Activated CD4-positive, alpha-beta memory T cell treated with anti-CD3 and anti-CD28 coated beads for 36 hours (primary cell): ENCODE measurements around the gene DOC2A. TPM values are rescaled to one million over a fixed set of nuclear protein-coding genes. Genes with fewer than 3 reads are reported as not detected.
"Not testable (repeated sequence)": the region's sequence is repeated elsewhere in the genome, so short reads cannot be mapped to it uniquely, and the experiment has no call there.

Experiments
- CTCF ChIA-PET: fragments of 350-600 bp; sonication (Branson Sonifier 250); formaldehyde crosslinking; loops from one replicate; lab custom pipeline; 2021; ENCODE audit warnings: antibody characterized with exemption, inconsistent platforms; lab: Charles Lee
- POLR2A ChIA-PET: fragments of 350-600 bp; sonication (Branson Sonifier 250); formaldehyde crosslinking; loops from one replicate; lab custom pipeline; 2021; ENCODE audit warnings: antibody characterized with exemption; lab: Charles Lee
- DNase-seq: peaks from one replicate; pipeline ENCODE4 v3.0.0-alpha.2; 2020
- H3K27ac Mint-ChIP-seq: one replicate; pipeline ENCODE4 v1.8.0; 2021; ENCODE audit warnings: mixed read lengths
- H3K27me3 Mint-ChIP-seq: one replicate; pipeline ENCODE4 v1.8.0; 2021; ENCODE audit warnings: mixed read lengths
- H3K36me3 Mint-ChIP-seq: one replicate; pipeline ENCODE4 v1.8.0; 2021; ENCODE audit warnings: mixed read lengths
- H3K4me1 Mint-ChIP-seq: one replicate; pipeline ENCODE4 v1.8.0; 2021; ENCODE audit warnings: low read depth, mixed read lengths
- H3K4me3 Mint-ChIP-seq: one replicate; pipeline ENCODE4 v1.8.0; 2021; ENCODE audit warnings: mild to moderate bottlenecking, mixed read lengths
- H3K9me3 Mint-ChIP-seq: one replicate; pipeline ENCODE4 v1.8.0; 2021; ENCODE audit warnings: mixed read lengths
- intact Hi-C: fragments of 100-400 bp; cut with micrococcal nuclease; formaldehyde crosslinking; loops from one replicate; pipeline ENCODE4 v1.15.1; 2023
- total RNA-seq, 2 experiments: library from RNA; stranded (reverse); gene quantifications; one replicate each; pipeline ENCODE4 v1.2.3, GENCODE V29; 2021

The DOC2A gene
- total RNA-seq, 2 experiments from 2014 or later, result 0.33 to 0.34 TPM

DNA sequence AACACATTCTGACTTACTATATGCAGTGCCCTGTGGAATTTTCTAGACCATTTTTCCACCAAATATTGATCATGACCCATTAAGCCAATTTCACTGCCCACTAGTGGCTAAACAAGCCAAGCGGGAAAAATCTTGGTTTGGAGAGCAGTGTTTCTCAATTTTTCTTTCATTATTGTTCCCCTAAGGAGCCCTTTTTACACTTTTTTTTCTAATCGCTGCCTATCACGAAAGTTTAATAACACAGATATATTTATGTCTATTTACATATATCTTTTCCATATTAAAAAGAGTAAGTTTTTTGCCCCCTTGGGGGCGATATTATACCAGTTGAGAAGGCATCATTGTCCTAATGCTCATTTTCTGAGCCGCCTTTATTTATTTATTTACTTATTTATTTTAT lies 31.0 kb upstream of the DOC2A start:
- Mint-ChIP-seq H3K36me3 (no peaks in the 10 kb centered on the region), H3K27me3 (peaks cover 3% of the 10 kb centered on the region), H3K27ac (no peak overlapping the region), H3K4me3 (no peak overlapping the region), H3K9me3 (no peaks in the 10 kb centered on the region), H3K4me1 (peaks cover 8% of the 10 kb centered on the region)
- no peak for DNase-seq
- ChIA-PET POLR2A (interaction anchor here (0.7 kb wide), 1 partner anchor 45 kb away, joined by 3 read pairs; the partner anchor contains the start of gene INO80E), CTCF (interaction anchor here (1.2 to 3.3 kb wide), 6 partner anchors 10 to 51 kb away, joined by 5 to 17 read pairs (median 8); partner anchors contain the start of genes TBX6 and TLCD3B)
- intact Hi-C loops, result no loop called here

DNA sequence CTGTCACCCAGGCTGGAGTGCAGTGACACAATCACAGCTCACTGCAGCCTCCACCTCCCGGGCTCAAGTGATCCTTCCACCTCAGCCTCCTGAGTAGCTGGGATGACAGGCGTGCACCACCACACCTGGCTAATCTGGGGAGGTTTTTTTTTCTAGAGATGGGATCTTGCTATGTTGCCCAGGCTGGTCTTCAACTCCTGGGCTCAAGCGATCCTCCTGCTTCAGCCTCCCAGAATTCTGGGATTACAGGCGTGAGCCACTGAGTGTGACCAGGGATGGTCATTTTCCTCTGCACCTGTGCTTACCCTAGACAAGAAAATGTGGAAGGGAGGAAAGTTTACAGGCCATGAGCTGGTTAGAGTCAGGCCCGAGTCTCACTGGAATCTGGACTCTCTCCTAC lies 29.9 kb upstream of the DOC2A start:
- CTCF ChIA-PET, result interaction anchor here (1.2 to 2.6 kb wide), 2 partner anchors 9 to 15 kb away, joined by 6 to 11 read pairs; partner anchors contain the start of gene TLCD3B
- not testable (repeated sequence) for H3K4me1 Mint-ChIP-seq

DNA sequence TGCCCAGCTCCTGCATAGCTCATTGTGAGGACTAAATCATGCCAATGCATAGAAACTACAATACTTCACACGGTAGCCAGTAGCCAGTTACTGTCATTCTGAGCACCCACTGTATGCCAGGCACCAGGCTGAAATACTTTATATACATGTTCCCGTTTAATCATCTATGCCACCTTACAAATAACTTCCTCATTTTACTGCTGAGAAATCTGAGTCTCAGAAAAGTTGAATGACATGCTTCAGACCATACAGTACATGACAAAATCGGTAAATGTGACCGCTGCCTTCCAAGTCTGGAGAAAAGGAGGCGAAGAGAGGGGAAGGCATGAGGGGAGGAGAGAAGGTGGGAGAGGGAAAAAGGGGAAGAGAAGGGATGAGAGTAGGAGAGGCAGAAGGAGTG lies 29.4 kb upstream of the DOC2A start:
- Mint-ChIP-seq H3K27me3 (peaks cover 6% of the 10 kb centered on the region), H3K27ac (no peak overlapping the region), H3K4me3 (no peak overlapping the region), H3K36me3 (no peaks in the 10 kb centered on the region), H3K4me1 (peaks cover 3% of the 10 kb centered on the region), H3K9me3 (no peaks in the 10 kb centered on the region)
- ChIA-PET CTCF (interaction anchor here (0.6 to 2.6 kb wide), 3 partner anchors 9 to 224 kb away, joined by 3 to 11 read pairs (median 8); partner anchors contain the start of genes PAGR1 and TLCD3B), POLR2A (no interaction called here)
- intact Hi-C loops, result no loop called here
- no peak for DNase-seq

More for the DNA sequence above, 29.9 kb upstream of the DOC2A start:
- H3K36me3 Mint-ChIP-seq, H3K4me3 Mint-ChIP-seq, H3K27me3 Mint-ChIP-seq, DNase-seq, H3K27ac Mint-ChIP-seq, intact Hi-C loops, H3K9me3 Mint-ChIP-seq, POLR2A ChIA-PET: not testable (repeated sequence)

DNA sequence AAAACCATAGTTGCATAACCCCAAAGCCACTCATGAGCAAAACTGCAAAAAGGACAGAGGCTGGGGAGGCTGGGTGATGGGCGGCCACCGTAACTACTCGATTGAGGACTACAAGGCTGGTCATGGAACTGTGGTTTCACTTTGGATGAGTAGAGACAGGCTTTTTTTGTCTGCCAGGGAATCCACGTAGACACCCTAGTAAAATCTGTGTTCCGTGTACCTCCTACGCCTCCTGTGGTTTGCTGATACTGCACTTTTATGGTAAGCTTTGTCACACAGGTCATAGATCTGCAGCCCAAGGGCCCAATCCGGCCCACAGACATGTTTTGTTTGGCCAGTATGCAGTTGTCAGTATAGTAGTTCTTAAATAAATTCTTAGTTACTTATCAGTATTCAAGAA lies 22.4 kb upstream of the DOC2A start:
- no peak overlapping the region for H3K4me3 Mint-ChIP-seq
- H3K4me1 Mint-ChIP-seq, result peaks cover 23% of the 10 kb centered on the region
- no peaks in the 10 kb centered on the region for H3K9me3 Mint-ChIP-seq
- H3K27me3 Mint-ChIP-seq, result peaks cover 41% of the 10 kb centered on the region
- intact Hi-C loops, result no loop called here
- H3K27ac Mint-ChIP-seq, result no peak overlapping the region
- ChIA-PET CTCF (interaction anchor here (0.8 to 4.6 kb wide), 17 partner anchors 10 to 334 kb away, joined by 3 to 63 read pairs (median 5); partner anchors contain the start of genes ALDOA, C16orf92 and MVP), POLR2A (no interaction called here)
- peak; percentile 68 for DNase-seq
- H3K36me3 Mint-ChIP-seq, result no peaks in the 10 kb centered on the region

DNA sequence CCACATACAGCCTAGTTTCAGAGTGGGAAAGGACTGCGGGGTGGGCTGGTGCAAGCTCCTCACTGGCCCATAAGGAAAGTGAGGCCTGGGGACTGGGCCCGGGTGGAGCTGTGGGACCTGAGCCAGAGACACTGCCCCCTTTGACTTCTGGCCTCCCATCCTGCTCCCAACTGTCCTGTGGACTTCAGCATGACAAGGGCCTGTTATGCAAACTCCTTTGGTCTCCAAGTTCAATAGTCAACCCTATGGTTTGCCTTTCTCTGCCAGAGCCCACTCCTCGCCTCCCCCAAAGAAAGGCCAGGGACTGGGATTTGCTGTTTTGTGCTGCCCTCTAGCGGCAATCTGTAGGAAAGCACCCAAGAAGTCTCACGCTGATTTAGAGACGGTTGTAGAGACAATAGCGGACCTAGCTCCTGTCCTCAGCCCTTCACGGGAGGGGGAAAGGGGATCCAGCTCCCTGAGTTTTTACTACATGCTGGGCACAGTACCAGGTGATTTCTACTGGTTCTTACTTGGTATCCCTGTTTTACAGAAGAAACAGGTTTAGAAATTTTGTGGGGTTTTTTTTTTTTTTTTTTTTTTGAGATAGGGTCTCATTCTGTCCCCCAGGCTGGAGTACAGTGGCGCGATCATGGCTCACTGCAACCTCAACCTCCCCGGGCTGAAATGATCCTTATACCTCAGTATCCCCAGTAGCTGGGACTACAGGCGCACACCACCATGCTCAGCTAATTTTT lies 21.4 kb upstream of the DOC2A start:
- Mint-ChIP-seq H3K9me3 (no peaks in the 10 kb centered on the region), H3K4me1 (peaks cover 23% of the 10 kb centered on the region), H3K27me3 (peaks cover 49% of the 10 kb centered on the region), H3K36me3 (no peaks in the 10 kb centered on the region), H3K27ac (no peak overlapping the region), H3K4me3 (no peak overlapping the region)
- peak; percentile 77 for DNase-seq
- ChIA-PET POLR2A (interaction anchor here (0.6 to 1.1 kb wide), 5 partner anchors 21 to 1055 kb away, joined by 3 to 5 read pairs (median 3); a partner anchor contains a TSS), CTCF (interaction anchor here (0.5 to 4.6 kb wide), 64 partner anchors 8 to 554 kb away, joined by 3 to 63 read pairs (median 4); partner anchors contain the start of genes ALDOA, C16orf92, HIRIP3 and INO80E)
- intact Hi-C loops, result no loop called here

DNA sequence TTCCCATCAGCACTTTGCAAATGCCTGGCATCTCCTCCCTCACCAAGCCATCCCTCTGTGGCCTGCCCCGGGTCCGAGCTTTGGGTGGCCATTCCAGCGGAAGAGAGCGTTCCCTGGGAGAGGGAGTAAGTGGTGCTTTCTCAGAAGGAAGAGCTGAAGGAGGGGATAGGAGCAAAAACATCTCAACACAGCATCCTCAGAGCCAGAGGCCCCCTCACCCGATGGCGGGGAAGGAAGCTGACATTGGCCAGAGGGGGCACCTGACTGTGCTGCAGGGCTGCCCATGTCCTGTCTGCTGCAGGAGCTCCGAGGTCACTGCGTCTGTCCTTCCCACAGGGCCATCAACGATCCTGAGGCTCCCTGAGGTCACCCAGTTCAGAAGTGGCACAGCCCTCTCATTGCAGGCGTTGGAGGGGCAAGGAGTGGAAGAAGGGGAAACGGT lies 20.7 kb upstream of the DOC2A start:
- Mint-ChIP-seq H3K4me3 (no peak overlapping the region), H3K27me3 (peaks cover 56% of the 10 kb centered on the region), H3K27ac (no peak overlapping the region), H3K9me3 (no peaks in the 10 kb centered on the region), H3K36me3 (no peaks in the 10 kb centered on the region), H3K4me1 (peaks cover 23% of the 10 kb centered on the region)
- CTCF ChIA-PET, result interaction anchor here (0.5 to 4.6 kb wide), 41 partner anchors 8 to 390 kb away, joined by 3 to 63 read pairs (median 5); partner anchors contain the start of genes C16orf92, HIRIP3, KCTD13 and KIF22
- POLR2A ChIA-PET, result interaction anchor here (1.1 kb wide), 2 partner anchors 21 to 23 kb away, joined by 3 read pairs; a partner anchor contains a TSS
- intact Hi-C loops, result no loop called here
- DNase-seq, result no peak

DNA sequence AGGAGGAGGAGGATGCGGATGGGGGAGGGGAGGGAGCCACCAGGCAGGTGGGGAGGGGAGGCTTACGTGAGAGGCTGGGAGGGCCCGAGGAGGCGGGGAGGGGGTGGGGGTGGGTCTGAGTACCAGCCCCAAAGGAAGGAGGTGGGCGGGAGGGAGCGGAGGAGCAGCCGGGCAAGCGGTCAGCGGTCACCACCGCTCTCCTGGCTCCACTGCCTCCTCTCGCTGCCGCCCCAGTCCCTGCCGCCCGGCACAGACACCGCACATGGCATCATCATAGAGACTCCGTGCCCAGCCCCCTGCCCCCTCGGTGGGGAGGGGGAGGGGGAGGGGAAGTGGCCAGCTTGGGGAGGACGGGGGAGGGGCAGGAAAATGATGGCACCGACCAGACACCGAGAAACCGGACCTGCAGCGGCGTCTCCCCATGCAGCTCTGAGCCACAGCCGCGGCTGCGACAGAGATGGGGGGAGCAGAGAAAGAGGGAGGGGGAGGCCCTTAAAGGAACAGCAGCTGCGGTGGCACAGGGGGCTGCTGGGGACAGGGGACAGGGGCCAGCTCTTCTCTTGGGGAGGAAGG lies 20.1 kb upstream of the DOC2A start, which contains the start of gene TLCD3B:
TSS of gene TLCD3B (minus strand) at position 431 of the 573 bp plus-strand sequence. CDS start 744 bp downstream, outside the sequence.
- Mint-ChIP-seq H3K36me3 (no peaks in the 10 kb centered on the region), H3K27me3 (peaks cover 56% of the 10 kb centered on the region), H3K27ac (no peak within 1 kb of the TSS), H3K9me3 (no peaks in the 10 kb centered on the region), H3K4me3 (no peak within 1 kb of the TSS), H3K4me1 (peaks cover 23% of the 10 kb centered on the region)
- DNase-seq, result no peak
- CTCF ChIA-PET, result interaction anchor here (0.6 to 4.6 kb wide), 21 partner anchors 8 to 389 kb away, joined by 3 to 63 read pairs (median 6); partner anchors contain the start of genes C16orf92, HIRIP3 and TBX6
- POLR2A ChIA-PET, result no interaction called here
- intact Hi-C loops, result no loop called here

DNA sequence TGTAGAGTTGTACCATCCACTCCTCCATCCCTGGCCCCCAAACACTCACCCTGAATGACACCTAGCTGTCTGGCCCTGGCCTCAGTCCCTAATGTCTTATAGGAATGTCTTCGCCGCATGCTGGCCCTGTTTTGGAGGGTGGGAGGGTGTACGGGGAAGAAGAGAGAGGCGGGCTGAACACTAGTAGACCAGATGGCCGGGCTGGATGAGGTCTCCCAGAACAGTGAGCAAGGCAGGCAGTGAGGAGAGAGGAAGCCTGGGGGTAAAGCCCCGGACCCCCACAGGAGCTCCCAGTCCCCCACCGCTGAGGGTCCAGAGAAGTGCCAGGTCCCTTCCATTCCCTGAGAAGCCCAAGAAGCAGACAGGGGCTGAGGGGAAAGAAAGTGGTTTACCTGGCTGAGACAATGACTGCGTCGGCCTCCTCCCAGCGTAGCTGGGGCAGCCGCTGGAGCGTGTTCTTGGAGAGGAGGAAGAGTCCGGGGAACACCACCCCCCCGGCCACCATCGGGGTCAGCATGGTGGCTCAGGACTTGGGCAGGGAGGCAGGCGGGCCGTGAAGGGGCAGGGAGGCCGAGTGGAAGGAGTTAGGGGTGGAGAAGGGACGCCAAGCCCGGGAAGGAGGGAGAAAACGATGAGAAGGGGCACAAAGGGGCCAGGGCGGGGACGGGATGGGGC lies 19.3 kb upstream of the DOC2A start:
- peaks cover 55% of the 10 kb centered on the region for H3K27me3 Mint-ChIP-seq
- H3K9me3 Mint-ChIP-seq, result no peaks in the 10 kb centered on the region
- POLR2A ChIA-PET, result no interaction called here
- intact Hi-C loops, result no loop called here
- CTCF ChIA-PET, result interaction anchor here (0.7 to 4.6 kb wide), 3 partner anchors 10 to 331 kb away, joined by 3 to 63 read pairs (median 11); no protein-coding TSS in a partner anchor
- peaks cover 19% of the 10 kb centered on the region for H3K4me1 Mint-ChIP-seq
- H3K4me3 Mint-ChIP-seq, result no peak overlapping the region
- DNase-seq, result no peak
- H3K27ac Mint-ChIP-seq, result no peak overlapping the region
- H3K36me3 Mint-ChIP-seq, result no peaks in the 10 kb centered on the region

DNA sequence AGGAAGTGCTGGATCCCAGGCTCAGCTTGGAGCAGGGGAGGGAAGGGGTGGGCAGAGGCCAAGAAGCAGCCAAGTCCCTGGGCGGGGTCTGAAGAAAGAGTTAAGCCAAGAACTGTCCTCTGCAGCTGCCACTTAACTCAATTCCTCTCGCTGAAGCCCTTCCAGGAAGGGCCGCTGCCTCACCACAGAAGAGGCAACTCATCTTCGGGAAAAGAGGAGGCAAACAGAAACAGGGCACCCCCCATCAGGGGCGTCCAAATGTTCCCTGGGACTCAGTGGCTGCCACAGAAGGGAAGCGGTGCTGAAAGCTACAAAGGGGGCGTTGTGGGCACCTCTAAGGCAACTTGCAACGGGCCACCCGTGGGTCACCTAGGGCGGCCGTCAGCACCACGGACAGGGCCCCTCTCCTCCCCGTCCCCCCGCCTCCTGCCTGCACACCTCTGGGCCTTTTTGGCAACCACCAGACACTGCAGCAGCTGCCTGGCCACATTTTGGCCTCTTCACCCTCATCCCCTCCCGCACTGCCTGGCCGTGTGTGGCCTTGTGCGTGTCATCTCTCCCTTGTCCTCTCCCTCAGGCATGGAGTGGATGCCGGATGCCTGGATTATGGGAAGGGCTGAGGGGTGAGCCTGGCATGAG lies 17.7 kb upstream of the DOC2A start:
- no peak overlapping the region for H3K27ac Mint-ChIP-seq
- peaks cover 14% of the 10 kb centered on the region for H3K4me1 Mint-ChIP-seq

DNA sequence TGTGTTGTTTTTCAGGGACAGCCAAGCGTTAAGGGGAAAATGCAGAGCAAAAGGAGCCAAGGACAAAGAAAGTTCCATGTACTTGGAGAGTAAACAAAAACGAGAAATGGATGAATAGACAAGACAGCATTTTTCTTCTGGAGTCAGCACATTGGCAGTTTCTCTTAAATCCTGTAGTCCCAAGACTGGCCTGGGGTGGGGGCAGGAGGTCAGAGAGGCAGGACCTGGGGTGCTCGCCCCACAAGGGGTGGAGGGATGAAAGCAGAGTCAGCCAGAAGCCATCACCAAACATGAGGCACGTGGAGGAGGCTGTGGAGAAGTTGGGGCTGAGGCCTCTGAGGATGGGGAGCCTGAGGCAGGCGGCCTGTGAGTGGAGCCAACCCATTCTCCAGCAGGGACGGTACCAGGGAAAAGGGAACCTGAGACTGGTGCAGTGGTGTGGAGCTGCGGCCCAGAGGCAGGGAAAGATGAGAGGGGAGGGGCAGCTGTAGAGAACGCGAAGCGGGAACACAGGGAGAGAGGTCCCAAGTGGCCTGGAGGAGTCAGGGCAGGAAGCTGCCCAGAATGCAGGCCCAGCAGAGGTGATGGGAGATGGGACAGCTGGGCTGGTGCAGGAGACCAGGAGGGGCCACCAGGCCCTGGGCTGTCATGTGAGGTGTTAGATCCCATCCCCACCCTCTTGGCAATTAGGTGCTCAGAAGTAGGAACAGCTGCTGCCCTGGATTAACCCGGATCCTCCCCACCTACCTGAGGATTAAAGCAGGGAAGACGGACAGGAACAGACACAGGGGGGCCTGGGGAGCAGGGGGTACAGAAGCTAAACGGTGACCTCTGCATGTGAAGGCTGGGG lies 17.0 kb upstream of the DOC2A start:
- ChIA-PET POLR2A (no interaction called here), CTCF (interaction anchor here (0.8 kb wide), 1 partner anchor 327 kb away, joined by 3 read pairs; no protein-coding TSS in a partner anchor)
- intact Hi-C loops, result no loop called here
- Mint-ChIP-seq H3K4me3 (no peak overlapping the region), H3K27ac (no peak overlapping the region), H3K4me1 (peaks cover 8% of the 10 kb centered on the region), H3K27me3 (peaks cover 54% of the 10 kb centered on the region), H3K36me3 (no peaks in the 10 kb centered on the region), H3K9me3 (no peaks in the 10 kb centered on the region)
- DNase-seq, result no peak

More for the DNA sequence above, 17.7 kb upstream of the DOC2A start:
- Mint-ChIP-seq H3K4me3 (no peak overlapping the region), H3K9me3 (no peaks in the 10 kb centered on the region), H3K36me3 (no peaks in the 10 kb centered on the region), H3K27me3 (peaks cover 54% of the 10 kb centered on the region)
- intact Hi-C loops, result no loop called here
- ChIA-PET POLR2A (no interaction called here), CTCF (interaction anchor here (0.8 kb wide), 1 partner anchor 328 kb away, joined by 3 read pairs; no protein-coding TSS in a partner anchor)
- peak; percentile 47 for DNase-seq
